Measurements from ENCODE around the gene AXL. TPM values are rescaled to one million over a fixed set of nuclear protein-coding genes. Genes with fewer than 3 reads are reported as not detected.

AXL gene
- polyA plus RNA-seq, 1 experiment, result 260 TPM

DNA sequence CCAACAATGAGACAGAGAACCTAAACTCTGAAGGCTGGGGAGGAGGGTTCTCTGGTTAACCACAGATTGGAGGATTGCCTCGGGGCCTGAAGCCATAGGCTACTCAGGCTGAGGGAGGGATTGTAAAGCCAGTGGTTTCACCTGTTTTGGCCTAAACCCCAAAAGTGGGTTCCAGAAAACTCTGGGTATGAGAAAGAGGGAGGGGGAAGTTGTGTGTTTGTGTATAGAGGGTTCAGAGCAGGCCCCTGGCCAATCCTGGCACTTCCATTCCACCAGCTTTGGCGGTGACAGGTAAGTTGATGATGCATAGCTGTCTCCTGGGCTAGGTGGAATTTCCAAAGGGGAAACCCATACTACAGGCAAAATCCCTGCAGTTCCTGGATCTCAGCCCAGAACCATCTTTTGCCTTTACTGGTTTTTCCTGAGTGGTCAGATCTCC, 77.4 kb downstream of the AXL start:
- ChIA-PET POLR2A (no interaction called here), CTCF (interaction anchor here (8.6 kb wide), 1 partner anchor 11 kb away, joined by 83 read pairs; no protein-coding TSS in a partner anchor)
- no peak overlapping the region for H3K4me3 ChIP-seq (ENCODE audit: low read depth, low read length)
- TF ChIP-seq, protein P1, sequence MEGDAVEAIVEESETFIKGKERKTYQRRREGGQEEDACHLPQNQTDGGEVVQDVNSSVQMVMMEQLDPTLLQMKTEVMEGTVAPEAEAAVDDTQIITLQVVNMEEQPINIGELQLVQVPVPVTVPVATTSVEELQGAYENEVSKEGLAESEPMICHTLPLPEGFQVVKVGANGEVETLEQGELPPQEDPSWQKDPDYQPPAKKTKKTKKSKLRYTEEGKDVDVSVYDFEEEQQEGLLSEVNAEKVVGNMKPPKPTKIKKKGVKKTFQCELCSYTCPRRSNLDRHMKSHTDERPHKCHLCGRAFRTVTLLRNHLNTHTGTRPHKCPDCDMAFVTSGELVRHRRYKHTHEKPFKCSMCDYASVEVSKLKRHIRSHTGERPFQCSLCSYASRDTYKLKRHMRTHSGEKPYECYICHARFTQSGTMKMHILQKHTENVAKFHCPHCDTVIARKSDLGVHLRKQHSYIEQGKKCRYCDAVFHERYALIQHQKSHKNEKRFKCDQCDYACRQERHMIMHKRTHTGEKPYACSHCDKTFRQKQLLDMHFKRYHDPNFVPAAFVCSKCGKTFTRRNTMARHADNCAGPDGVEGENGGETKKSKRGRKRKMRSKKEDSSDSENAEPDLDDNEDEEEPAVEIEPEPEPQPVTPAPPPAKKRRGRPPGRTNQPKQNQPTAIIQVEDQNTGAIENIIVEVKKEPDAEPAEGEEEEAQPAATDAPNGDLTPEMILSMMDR (IDR thresholded peaks at IDR 0.05; ENCODE audit: insufficient read depth, low read depth, low read length), result no peak
- H3K27me3 ChIP-seq (ENCODE audit: control insufficient read depth, insufficient read depth, low read length), result no peaks in the 10 kb centered on the region
- peaks cover 48% of the 10 kb centered on the region for H3K36me3 ChIP-seq (ENCODE audit: control insufficient read depth, insufficient read depth, low read length)
- DNase-seq (ENCODE audit: low read depth), result no peak

DNA sequence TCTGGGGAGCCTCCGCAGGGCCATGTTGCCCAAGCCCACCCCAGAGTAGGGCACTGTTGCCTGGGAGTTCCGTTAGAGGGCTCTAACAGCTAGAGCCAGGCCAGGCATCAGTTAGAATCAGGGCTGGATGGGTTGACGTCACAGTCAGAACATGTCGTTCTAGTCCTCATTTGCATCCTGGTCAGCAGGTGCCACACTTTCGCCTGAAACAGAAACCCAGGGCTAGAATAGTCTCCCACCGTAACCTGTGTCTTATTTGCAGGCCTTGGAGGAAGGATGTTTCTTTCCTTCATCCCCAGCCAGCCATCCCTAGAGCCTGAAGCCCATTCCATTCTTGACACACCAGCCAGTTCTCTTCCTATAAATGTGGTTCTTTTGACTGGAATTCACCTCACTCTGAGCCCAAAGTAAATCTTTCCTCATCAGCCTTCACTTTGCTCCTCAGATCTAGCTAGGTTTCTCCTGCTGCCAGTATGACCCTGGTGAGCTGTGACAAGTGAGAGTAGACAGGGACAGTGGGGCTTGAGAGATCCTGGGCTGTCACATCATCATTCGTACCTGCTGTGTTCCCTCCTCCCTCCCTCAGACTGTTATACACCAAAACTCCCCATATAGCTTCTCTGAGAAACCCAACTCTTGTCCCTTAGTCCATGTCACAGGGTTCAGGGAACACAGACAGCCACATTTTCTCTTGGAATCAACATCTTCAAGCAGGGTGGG, 78.8 kb downstream of the AXL start:
- CTCF ChIA-PET, result interaction anchor here (0.7 to 8.6 kb wide), 6 partner anchors 8 to 635 kb away, joined by 3 to 83 read pairs (median 3); no protein-coding TSS in a partner anchor
- Histone ChIP-seq H3K4me3 (ENCODE audit: low read depth, low read length) (no peak overlapping the region), H3K27me3 (ENCODE audit: control insufficient read depth, insufficient read depth, low read length) (no peaks in the 10 kb centered on the region), H3K36me3 (ENCODE audit: control insufficient read depth, insufficient read depth, low read length) (peaks cover 44% of the 10 kb centered on the region)
- TF ChIP-seq, protein P1 (IDR thresholded peaks at IDR 0.05; ENCODE audit: insufficient read depth, low read depth, low read length), result no peak
- POLR2A ChIA-PET, result no interaction called here
- DNase-seq (ENCODE audit: low read depth), result no peak

DNA sequence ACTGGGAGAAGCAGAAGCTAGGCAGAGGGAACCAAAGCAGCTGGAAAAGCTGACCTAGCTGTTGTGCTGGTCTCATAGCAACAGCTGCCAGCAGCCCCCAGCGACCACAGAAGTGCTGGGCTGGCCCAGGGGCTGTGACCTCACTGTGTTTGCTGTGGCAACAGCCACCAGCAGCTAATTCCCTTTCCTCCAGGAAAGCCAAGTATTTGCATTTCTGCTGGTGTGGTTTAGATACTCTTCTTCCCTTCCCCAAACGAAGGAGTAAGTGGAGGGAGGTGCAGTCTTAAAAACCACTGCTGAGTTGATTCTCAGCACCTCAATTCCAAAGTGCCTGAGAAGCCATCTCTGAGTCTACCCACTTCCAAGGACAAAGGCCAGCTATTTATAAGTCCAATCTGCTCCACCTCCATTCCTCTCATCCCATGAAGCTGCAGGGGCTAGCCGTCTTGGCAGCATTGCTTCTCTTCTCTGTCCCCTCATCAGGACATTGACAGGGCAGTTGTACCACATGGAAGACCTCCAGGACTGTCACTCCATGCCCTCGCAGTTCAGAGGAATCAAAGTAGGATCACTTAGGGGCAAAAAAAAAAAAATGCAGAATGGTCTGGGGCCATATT, 79.4 kb downstream of the AXL start:
- no peak overlapping the region for H3K4me3 ChIP-seq (ENCODE audit: low read depth, low read length)
- ChIA-PET CTCF (interaction anchor here (0.6 to 8.6 kb wide), 10 partner anchors 9 to 635 kb away, joined by 3 to 83 read pairs (median 4); no protein-coding TSS in a partner anchor), POLR2A (interaction anchor here (0.6 kb wide), 1 partner anchor 79 kb away, joined by 6 read pairs; the partner anchor contains the start of gene AXL)
- no peaks in the 10 kb centered on the region for H3K27me3 ChIP-seq (ENCODE audit: control insufficient read depth, insufficient read depth, low read length)
- DNase-seq (ENCODE audit: low read depth), result peak; percentile 69
- TF ChIP-seq, protein P1 (IDR thresholded peaks at IDR 0.05; ENCODE audit: insufficient read depth, low read depth, low read length), result no peak
- peaks cover 45% of the 10 kb centered on the region for H3K36me3 ChIP-seq (ENCODE audit: control insufficient read depth, insufficient read depth, low read length)

DNA sequence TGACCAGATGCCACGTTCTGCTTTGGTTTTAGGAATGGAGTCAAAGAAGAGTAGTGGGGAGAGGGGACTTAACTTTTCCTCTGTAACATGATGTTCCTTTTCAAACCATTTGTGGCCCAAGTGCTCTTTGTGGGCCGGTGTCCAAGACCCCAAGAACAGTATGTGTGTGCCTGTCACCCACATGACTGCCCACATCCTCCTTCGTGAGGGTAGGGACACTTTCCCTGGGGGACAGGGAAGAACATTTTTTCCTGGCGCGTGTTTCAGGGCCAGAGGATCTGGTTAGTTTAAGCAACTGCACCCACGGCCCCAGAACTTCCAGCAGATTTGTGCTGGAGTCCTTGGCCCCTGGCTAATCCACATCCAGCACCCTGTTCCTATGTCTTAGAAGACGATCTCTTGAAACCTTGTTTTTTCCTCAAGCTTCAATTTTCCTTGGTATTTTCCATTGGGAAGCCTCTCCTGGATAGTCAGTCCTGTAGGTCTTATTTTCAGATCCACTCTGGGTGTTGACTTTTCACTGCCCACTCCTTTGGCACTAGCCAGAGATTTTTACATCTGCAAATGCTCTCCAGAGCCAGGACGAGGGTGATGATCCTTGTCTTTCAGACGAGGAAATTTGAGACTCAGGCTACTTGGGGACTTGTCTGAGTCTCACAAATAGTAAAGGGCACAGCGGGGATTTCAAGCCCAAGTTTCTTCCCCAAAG, 80.2 kb downstream of the AXL start:
- DNase-seq (ENCODE audit: low read depth), result no peak
- ChIA-PET POLR2A (interaction anchor here (0.6 kb wide), 1 partner anchor 80 kb away, joined by 6 read pairs; the partner anchor contains the start of gene AXL), CTCF (interaction anchor here (0.6 to 8.6 kb wide), 11 partner anchors 8 to 636 kb away, joined by 3 to 83 read pairs (median 4); no protein-coding TSS in a partner anchor)
- TF ChIP-seq, protein P1 (IDR thresholded peaks at IDR 0.05; ENCODE audit: insufficient read depth, low read depth, low read length), result no peak
- no peaks in the 10 kb centered on the region for H3K27me3 ChIP-seq (ENCODE audit: control insufficient read depth, insufficient read depth, low read length)
- peaks cover 45% of the 10 kb centered on the region for H3K36me3 ChIP-seq (ENCODE audit: control insufficient read depth, insufficient read depth, low read length)
- no peak overlapping the region for H3K4me3 ChIP-seq (ENCODE audit: low read depth, low read length)

DNA sequence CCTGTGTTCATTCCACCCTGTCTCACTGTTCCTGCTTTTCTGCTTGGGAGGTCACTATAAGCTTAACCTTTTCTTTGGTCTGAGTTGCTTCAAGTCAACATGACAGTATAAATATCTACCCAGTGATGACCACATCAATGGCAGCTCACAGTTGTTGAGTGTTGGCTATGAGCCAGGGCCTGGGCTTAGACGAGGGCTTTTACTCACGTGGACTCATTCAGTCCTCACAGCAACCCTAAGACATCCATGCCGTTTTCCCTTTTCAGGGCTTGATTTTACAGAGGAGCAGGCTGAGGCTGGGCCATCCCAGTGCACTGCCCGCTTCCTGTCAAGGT, 80.7 kb downstream of the AXL start:
- H3K27me3 ChIP-seq (ENCODE audit: control insufficient read depth, insufficient read depth, low read length), result no peaks in the 10 kb centered on the region
- CTCF ChIA-PET, result interaction anchor here (0.9 to 8.6 kb wide), 4 partner anchors 7 to 262 kb away, joined by 3 to 83 read pairs (median 4); no protein-coding TSS in a partner anchor
- POLR2A ChIA-PET, result no interaction called here
- H3K36me3 ChIP-seq (ENCODE audit: control insufficient read depth, insufficient read depth, low read length), result peaks cover 45% of the 10 kb centered on the region
- TF ChIP-seq, protein P1 (IDR thresholded peaks at IDR 0.05; ENCODE audit: insufficient read depth, low read depth, low read length), result no peak
- H3K4me3 ChIP-seq (ENCODE audit: low read depth, low read length), result no peak overlapping the region
- DNase-seq (ENCODE audit: low read depth), result no peak
